Muscle layer of colon (tissue), 2 donors: ENCODE data around the gene LCN12.

Experiments
- H3K27ac ChIP-seq: one replicate; pipeline ENCODE4 v1.7.0; 2013; ENCODE audit warnings: low read depth, mild to moderate bottlenecking, low read length, moderate library complexity
- H3K27me3 ChIP-seq, 2 donors: one replicate each; pipeline ENCODE4 v1.7.0; 2013; ENCODE audit warnings: low read length in 2 of 2, mild to moderate bottlenecking in 2 of 2; ENCODE audit not compliant: insufficient read depth in 2 of 2, control insufficient read depth in 1 of 2
- H3K36me3 ChIP-seq: one replicate; pipeline ENCODE4 v1.7.0; 2013; ENCODE audit warnings: mild to moderate bottlenecking, low read length; ENCODE audit not compliant: insufficient read depth
- H3K4me1 ChIP-seq: one replicate; pipeline ENCODE4 v1.7.0; 2013; ENCODE audit warnings: mild to moderate bottlenecking, low read length; ENCODE audit not compliant: insufficient read depth
- H3K4me3 ChIP-seq, 2 donors: one replicate each; pipeline ENCODE4 v1.7.0; 2013; ENCODE audit warnings: low read length in 2 of 2, low read depth in 1 of 2, mild to moderate bottlenecking in 1 of 2, moderate library complexity in 1 of 2
- H3K9ac ChIP-seq: one replicate; pipeline ENCODE4 v1.7.0; 2013; ENCODE audit warnings: low read length
- H3K9me3 ChIP-seq: one replicate; pipeline ENCODE4 v1.7.0; 2013; ENCODE audit warnings: mild to moderate bottlenecking, low read length
- donor health status: abdominal sarcoma.
- donor health status: Adenocarcinoma of cecum.

LCN12 gene

GRCh38 chr9:136973618-136974617 is 21.8 kb downstream of the LCN12 start:
- no peaks in the 10 kb centered on the region for H3K9me3 ChIP-seq
- H3K27me3 ChIP-seq = peaks cover 0 to 21% of the 10 kb centered on the region in 2 donors
- H3K4me3 ChIP-seq = no peak overlapping the region
- H3K36me3 ChIP-seq = no peaks in the 10 kb centered on the region
- H3K9ac ChIP-seq = no peak overlapping the region
- H3K27ac ChIP-seq = no peak overlapping the region
- H3K4me1 ChIP-seq = no peaks in the 10 kb centered on the region

- H3K4me1 ChIP-seq = no peaks in the 10 kb centered on the region
- no peaks in the 10 kb centered on the region for H3K9me3 ChIP-seq
- H3K36me3 ChIP-seq = no peaks in the 10 kb centered on the region
- H3K27ac ChIP-seq = no peak overlapping the region
- peaks cover 0 to 14% of the 10 kb centered on the region in 2 donors for H3K27me3 ChIP-seq
- no peak overlapping the region for H3K9ac ChIP-seq
- no peak overlapping the region for H3K4me3 ChIP-seq
Measured at GRCh38 chr9:136974817-136975535, 22.9 kb downstream of the LCN12 start.

GRCh38 chr9:136975644-136976043 is 23.6 kb downstream of the LCN12 start:
- no peaks in the 10 kb centered on the region for H3K4me1 ChIP-seq
- no peaks in the 10 kb centered on the region for H3K9me3 ChIP-seq
- no peak overlapping the region for H3K4me3 ChIP-seq
- H3K9ac ChIP-seq = no peak overlapping the region
- peaks cover 0 to 11% of the 10 kb centered on the region in 2 donors for H3K27me3 ChIP-seq
- H3K36me3 ChIP-seq = no peaks in the 10 kb centered on the region
- H3K27ac ChIP-seq = no peak overlapping the region

GRCh38 chr9:136977223-136977622 is 25.1 kb downstream of the LCN12 start, which contains the start of gene PTGDS:
TSS of gene PTGDS (plus strand) at chr9:136977504. CDS start at chr9:136977579, 75 bp downstream.
- Histone ChIP-seq H3K9ac (no peak within 1 kb of the TSS), H3K4me3 (peak within 1 kb of the TSS; percentile 20 to 38), H3K9me3 (no peaks in the 10 kb centered on the region), H3K27me3 (peaks cover 0 to 11% of the 10 kb centered on the region in 2 donors), H3K27ac (no peak within 1 kb of the TSS), H3K36me3 (no peaks in the 10 kb centered on the region), H3K4me1 (no peaks in the 10 kb centered on the region)

GRCh38 chr9:136977649-136978072 is 25.6 kb downstream of the LCN12 start:
- peak overlapping the region; percentile 20 to 38 for H3K4me3 ChIP-seq
- H3K27ac ChIP-seq = no peak overlapping the region

GRCh38 chr9:136978073-136978864 is 26.2 kb downstream of the LCN12 start:
- Histone ChIP-seq H3K27me3 (peaks cover 0 to 18% of the 10 kb centered on the region in 2 donors), H3K36me3 (no peaks in the 10 kb centered on the region), H3K9ac (no peak overlapping the region), H3K4me3 (peak overlapping the region; percentile 20 to 38), H3K4me1 (no peaks in the 10 kb centered on the region), H3K27ac (no peak overlapping the region), H3K9me3 (no peaks in the 10 kb centered on the region)

More at GRCh38 chr9:136977649-136978072, 25.6 kb downstream of the LCN12 start:
- H3K27me3 ChIP-seq = peaks cover 0 to 13% of the 10 kb centered on the region in 2 donors
- H3K36me3 ChIP-seq = no peaks in the 10 kb centered on the region
- no peaks in the 10 kb centered on the region for H3K9me3 ChIP-seq
- H3K4me1 ChIP-seq = no peaks in the 10 kb centered on the region
- no peak overlapping the region for H3K9ac ChIP-seq

GRCh38 chr9:136978865-136979544 is 26.9 kb downstream of the LCN12 start:
- Histone ChIP-seq H3K4me1 (no peaks in the 10 kb centered on the region), H3K9me3 (no peaks in the 10 kb centered on the region), H3K4me3 (no peak overlapping the region), H3K36me3 (no peaks in the 10 kb centered on the region), H3K27me3 (peaks cover 0 to 24% of the 10 kb centered on the region in 2 donors), H3K27ac (no peak overlapping the region), H3K9ac (no peak overlapping the region)

- H3K4me1 ChIP-seq = no peaks in the 10 kb centered on the region
- no peak overlapping the region for H3K27ac ChIP-seq
- peaks cover 0 to 34% of the 10 kb centered on the region in 2 donors for H3K27me3 ChIP-seq
- H3K9me3 ChIP-seq = no peaks in the 10 kb centered on the region
- H3K36me3 ChIP-seq = no peaks in the 10 kb centered on the region
- no peak overlapping the region for H3K4me3 ChIP-seq
- no peak overlapping the region for H3K9ac ChIP-seq
Measured at GRCh38 chr9:136979769-136980587, 27.9 kb downstream of the LCN12 start.

- no peak overlapping the region for H3K9ac ChIP-seq
- H3K27ac ChIP-seq = no peak overlapping the region
- H3K36me3 ChIP-seq = no peaks in the 10 kb centered on the region
- H3K4me1 ChIP-seq = no peaks in the 10 kb centered on the region
- H3K4me3 ChIP-seq = no peak overlapping the region
- H3K27me3 ChIP-seq = peaks cover 0 to 42% of the 10 kb centered on the region in 2 donors
- H3K9me3 ChIP-seq = no peaks in the 10 kb centered on the region
Measured at GRCh38 chr9:136980669-136981478, 28.8 kb downstream of the LCN12 start.
